ENCODE results near the gene SCGB1D2.

SCGB1D2 gene

DNA sequence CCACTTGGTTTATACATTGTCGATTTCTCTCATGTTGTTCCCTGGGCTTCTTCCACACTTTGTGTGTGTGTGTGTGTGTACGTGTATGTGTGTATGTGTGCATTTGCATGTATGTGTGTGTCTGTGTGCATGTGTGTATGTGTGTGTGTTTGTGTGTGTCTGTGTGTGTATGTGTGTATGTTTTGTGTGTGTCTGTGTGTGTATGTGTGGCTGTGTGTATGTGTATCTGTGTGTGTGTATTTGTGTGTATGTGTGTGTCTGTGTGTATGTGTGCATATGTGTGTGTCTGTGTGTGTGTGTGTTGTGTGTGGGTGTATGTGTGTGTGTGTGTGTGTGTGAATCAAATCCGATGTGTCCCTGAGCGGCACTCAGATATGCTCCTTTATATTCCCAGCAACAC lies 4.5 kb upstream of the SCGB1D2 start:
- TF ChIP-seq ZNF274 (IDR thresholded peaks at IDR 0.05; ENCODE audit: low read depth, low read length), result no peak

DNA sequence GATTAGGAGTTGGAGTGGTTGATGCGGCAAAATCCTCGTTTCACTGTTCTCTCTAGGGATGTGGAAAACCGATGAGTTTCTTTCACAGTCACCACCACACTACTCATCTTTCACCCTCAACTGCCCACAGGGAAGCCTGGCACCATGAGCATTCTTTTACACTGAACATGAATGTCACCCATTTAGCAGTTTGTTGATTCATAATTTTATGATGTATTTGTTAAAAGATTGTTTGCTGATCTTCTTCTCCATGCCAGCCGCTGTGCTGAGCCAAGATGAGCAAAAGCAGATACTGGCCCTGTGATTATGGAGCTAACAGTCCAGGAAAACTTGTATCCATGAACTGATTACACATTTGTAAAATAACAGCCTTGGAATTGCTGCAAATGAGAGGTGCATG lies 3.9 kb upstream of the SCGB1D2 start:
- H3K4me3 ChIP-seq (ENCODE audit: low read length), result no peak overlapping the region
- TF ChIP-seq ZNF274 (IDR thresholded peaks at IDR 0.05; ENCODE audit: low read depth, low read length), result no peak

More for the DNA sequence above, 4.5 kb upstream of the SCGB1D2 start:
- H3K4me3 ChIP-seq (ENCODE audit: low read length), result no peak overlapping the region

DNA sequence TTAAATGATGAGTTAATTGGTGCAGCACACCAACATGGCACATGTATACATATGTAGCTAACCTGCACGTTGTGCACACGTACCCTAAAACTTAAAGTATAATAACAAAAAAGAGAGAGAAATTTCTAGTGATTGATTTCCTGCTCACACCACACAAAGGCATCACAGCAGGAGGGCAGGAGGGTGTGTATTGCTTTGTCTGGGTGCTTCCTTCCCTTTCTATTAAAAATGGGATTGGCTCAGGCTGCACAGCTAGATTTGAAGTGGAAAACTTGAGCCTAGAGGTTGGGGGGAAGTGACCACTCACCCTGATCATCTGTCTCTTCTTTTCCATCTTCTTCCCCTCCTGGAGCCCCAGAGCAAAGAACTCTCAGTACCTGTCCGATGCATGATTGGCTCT lies 944 bp upstream of the SCGB1D2 start:
- no peak for TF ChIP-seq ZNF274 (IDR thresholded peaks at IDR 0.05; ENCODE audit: low read depth, low read length)
- no peak overlapping the region for H3K4me3 ChIP-seq (ENCODE audit: low read length)

DNA sequence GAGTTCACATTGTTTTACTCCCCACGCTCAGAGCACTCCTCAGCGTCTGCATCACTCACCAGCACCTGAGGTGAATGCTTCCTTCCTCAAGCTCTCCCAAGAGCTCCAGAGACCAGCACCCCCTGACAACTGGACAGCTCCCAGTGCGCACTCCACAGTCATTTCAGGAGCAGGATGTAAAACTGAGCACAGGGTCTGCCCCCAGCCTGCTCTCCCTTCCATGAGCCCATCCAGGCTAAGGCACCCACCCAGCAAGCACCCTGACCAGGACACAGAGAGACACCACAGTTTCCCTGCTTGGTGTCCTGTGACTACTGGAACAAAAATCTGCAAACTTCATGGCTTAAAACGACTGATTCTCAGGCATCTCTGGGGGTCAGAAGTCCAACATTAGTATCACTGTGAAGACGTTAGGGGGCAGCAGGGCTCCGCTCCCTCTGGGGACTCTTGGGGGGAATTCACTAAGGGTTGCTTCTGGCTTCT lies 3.3 kb downstream of the SCGB1D2 start:
- no peak for TF ChIP-seq ZNF274 (IDR thresholded peaks at IDR 0.05; ENCODE audit: low read depth, low read length)
- H3K4me3 ChIP-seq (ENCODE audit: low read length), result no peak overlapping the region

DNA sequence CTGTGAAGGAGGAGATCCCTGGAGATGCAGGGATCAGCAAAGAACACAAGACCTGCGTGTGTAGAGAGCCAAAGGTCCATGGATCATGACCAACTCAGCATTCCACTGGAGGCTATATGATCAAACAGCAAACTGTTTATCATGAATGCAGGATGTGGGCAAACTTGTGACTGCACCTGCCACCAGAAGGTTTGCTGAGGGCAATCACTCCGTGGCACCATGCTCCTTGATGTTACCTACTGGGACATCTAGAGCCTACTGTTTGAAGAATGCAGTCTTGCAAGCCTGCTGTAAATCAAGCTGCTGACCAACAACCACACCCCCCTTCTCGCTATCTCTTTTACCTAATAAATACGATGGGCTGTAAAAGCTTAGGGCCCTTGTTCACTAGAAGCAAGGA lies 9.7 kb downstream of the SCGB1D2 start:
- H3K4me3 ChIP-seq (ENCODE audit: low read length), result no peak overlapping the region
- TF ChIP-seq ZNF274 (IDR thresholded peaks at IDR 0.05; ENCODE audit: low read depth, low read length), result no peak

DNA sequence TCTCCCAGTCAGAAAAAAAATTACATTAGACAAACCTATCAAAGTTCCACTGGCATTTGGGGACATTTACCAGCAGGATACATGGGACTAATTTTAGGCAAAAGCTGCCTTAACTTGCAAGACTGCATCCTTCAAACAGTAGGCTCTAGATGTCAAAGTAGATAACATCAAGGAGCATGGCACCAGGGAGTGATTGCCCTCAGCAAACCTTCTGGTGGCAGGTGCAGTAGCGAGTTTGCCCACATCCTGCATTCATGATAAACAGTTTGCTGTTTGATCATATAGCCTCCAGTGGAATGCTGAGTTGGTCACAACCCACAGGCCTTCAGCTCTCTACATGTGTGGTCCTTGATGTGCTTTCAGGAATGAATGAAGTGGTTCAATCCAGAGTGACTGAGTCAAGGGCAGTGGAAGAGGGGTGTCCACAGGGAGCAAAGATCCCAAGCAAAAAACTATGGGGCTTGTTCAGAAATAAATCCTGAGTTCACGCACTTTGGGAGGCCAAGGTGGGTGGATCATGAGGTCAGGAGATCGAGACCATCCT lies 12.0 kb downstream of the SCGB1D2 start:
- no peak overlapping the region for H3K4me3 ChIP-seq (ENCODE audit: low read length)
- TF ChIP-seq ZNF274 (IDR thresholded peaks at IDR 0.05; ENCODE audit: low read depth, low read length), result no peak

DNA sequence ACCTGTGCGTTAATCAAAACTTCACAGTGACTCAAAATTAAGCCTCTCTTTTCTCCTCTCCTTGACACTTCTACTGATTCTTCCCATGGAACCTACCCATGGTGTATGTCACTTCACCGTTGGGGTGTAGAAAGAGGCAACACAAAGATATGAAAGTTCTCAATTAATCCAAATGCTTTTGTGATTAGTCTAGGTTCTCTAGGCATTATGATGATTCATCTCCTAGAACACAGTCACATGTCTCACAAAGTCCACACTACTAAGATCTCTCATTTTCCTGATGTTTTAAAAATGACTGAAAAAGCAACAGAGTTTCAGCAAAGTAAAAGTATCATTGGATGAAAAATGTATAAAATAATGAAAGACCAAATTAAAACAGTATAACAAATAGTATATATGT lies 14.2 kb downstream of the SCGB1D2 start:
- TF ChIP-seq ZNF274 (IDR thresholded peaks at IDR 0.05; ENCODE audit: low read depth, low read length), result no peak
- H3K4me3 ChIP-seq (ENCODE audit: low read length), result no peak overlapping the region

DNA sequence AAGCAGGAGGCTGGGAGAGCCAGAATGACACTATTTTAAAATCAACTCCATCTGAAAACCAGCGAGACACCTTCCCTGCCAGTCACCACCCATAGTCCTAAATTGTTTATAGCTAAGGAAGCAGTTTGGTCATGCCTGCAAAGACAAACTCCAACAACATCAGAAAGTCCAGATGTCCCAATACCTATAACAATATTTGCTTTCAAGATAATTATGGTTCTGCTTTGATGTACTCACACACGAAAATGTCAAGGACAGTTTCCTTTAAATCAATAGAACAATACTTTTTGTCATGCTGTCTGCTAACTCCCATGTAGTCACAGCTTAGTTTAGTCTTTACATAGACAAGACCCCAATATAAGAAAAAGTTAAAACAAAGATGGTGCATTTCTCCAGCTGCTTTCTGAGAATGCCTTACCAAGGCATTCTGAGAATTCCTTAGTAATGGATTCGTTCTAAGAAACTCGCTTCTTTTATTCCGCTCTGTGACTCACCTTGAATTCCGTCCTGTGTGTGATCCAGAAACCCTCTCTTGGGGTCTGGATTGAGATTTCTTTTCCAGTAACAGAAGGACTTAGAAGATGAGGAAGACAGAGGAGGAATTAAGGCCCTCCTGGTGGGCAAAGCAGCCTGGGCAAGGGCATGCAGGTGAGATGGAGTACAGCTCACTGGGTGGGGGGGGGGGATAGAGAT lies 18.4 kb downstream of the SCGB1D2 start:
- H3K4me3 ChIP-seq (ENCODE audit: low read length), result no peak overlapping the region
- no peak for TF ChIP-seq ZNF274 (IDR thresholded peaks at IDR 0.05; ENCODE audit: low read depth, low read length)

DNA sequence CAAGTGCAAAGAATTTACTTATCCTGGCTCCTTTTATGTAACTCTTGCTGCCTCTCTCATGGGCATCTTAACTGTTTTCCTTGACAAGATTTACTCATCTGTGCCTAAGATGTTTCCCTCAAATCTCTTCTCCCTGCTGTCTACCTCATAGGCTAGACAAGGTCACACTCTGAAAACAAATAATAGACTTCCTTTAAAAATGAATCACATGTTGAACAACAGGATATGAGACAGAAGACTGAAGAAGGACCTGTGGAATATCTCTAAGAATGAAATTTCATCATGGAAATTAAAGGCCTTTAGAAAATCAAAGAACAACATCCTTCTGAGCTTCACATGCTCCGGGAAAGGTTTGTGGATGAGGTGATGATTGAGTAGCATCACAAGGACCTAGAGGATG lies 22.0 kb downstream of the SCGB1D2 start:
- no peak for TF ChIP-seq ZNF274 (IDR thresholded peaks at IDR 0.05; ENCODE audit: low read depth, low read length)
- H3K4me3 ChIP-seq (ENCODE audit: low read length), result no peak overlapping the region

DNA sequence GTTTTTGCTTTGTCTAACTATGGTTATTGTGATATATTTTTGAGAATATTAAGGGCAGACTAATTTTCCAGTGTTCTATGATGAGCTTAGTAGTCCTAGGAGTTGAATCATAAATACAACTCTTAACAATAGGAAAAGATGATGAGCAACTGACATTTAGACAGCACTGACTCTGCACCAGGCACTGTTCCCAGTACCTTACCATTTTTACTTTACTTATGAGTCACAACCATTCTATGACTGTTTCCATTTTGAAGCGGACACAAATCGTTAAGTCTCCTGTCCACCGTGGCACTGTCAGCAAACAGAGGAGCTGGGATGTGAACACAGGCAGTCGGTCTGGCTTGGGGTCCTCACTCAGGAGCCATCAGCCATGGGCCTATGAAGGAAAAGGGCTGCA lies 24.5 kb downstream of the SCGB1D2 start:
- no peak overlapping the region for H3K4me3 ChIP-seq (ENCODE audit: low read length)
- no peak for TF ChIP-seq ZNF274 (IDR thresholded peaks at IDR 0.05; ENCODE audit: low read depth, low read length)

DNA sequence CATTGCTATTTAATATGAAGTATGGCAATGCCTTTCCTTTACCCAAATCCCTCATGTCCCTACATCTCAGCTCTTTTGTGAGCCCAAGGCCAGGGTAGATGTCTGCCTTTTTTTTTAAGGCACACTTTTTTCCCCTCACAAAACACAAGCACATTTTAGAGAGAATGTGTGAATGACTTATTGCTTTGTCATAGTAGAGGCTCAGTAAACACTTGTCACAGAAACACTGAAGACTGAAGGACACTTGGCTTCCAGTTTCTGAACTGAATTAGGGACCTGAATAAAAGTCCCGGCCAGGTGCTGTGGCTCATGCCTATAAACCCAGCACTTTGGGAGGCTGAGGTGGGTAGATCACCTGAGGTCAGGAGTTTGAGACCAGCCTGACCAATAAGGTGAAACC lies 25.0 kb downstream of the SCGB1D2 start:
- TF ChIP-seq ZNF274 (IDR thresholded peaks at IDR 0.05; ENCODE audit: low read depth, low read length), result no peak
- no peak overlapping the region for H3K4me3 ChIP-seq (ENCODE audit: low read length)

DNA sequence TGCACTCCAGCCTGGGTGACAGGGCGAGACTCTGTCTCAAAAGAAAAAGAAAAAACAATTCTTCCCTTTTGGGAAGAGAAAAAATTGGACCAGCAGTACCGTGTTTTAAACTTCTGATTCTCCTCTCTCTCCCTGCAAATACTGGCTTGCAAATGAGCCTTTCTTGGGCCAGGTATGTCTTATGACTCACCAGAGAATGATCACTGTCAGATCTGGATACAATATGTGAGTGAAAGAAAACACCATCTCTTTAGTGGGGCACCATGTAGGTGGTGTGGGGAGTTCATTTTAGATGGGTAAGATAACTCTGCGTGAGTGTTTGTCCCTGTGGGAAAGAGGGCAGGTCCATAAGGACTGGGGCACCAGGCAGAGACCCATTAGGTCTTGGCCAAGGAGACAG lies 25.5 kb downstream of the SCGB1D2 start:
- H3K4me3 ChIP-seq (ENCODE audit: low read length), result no peak overlapping the region
- no peak for TF ChIP-seq ZNF274 (IDR thresholded peaks at IDR 0.05; ENCODE audit: low read depth, low read length)

DNA sequence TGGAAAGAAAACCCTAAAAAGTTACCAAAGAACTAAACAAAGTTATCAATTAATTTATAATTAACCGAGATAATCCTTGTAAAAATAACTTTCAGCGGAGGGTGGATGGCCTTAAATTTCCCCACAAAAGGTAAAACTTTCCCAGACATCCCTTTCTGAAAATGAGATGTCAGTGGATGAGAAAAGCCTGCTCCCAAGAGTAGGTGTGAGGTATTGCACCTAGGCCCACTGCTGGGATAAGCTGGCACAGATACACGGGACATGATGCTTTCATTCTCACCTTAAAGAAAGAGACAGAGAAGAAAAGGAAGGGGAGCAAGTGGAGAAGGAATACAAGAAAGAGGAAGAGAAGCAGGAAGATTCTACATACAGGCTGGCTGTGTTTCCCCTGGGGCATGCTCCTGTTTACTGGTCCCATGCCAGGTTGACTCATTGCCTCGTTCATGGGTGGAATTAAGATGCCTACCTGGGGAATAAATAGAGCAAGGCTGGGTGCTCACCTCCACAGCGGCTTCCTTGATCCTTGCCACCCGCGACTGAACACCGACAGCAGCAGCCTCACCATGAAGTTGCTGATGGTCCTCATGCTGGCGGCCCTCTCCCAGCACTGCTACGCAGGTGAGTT lies 27.7 kb downstream of the SCGB1D2 start, which contains the start of gene SCGB2A2:
TSS of gene SCGB2A2 (plus strand) at position 505 of the 625 bp plus-strand sequence. CDS start at position 564, 59 bp downstream.
- no peak for TF ChIP-seq ZNF274 (IDR thresholded peaks at IDR 0.05; ENCODE audit: low read depth, low read length)
- no peak within 1 kb of the TSS for H3K4me3 ChIP-seq (ENCODE audit: low read length)

DNA sequence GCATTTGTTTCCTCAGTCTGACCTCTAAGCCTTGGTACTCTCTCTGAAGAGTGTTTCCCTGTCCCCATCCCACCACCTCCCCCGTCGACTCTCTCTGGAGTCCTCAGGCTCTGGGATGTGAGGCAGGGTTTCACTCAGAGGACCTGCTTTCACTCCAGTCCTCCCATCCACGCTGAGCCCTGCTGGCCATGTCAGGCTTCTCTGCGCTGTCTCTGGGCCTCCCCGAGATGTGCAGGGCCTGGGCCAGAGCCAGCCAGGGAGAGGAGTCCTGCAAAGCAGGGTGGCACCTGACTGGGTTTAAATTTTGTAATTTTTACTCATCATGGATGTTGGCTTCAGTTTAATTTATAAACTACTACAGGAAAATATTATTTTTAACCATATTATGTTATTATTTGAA lies 31.2 kb downstream of the SCGB1D2 start:
- H3K4me3 ChIP-seq (ENCODE audit: low read length), result no peak overlapping the region
- no peak for TF ChIP-seq ZNF274 (IDR thresholded peaks at IDR 0.05; ENCODE audit: low read depth, low read length)

DNA sequence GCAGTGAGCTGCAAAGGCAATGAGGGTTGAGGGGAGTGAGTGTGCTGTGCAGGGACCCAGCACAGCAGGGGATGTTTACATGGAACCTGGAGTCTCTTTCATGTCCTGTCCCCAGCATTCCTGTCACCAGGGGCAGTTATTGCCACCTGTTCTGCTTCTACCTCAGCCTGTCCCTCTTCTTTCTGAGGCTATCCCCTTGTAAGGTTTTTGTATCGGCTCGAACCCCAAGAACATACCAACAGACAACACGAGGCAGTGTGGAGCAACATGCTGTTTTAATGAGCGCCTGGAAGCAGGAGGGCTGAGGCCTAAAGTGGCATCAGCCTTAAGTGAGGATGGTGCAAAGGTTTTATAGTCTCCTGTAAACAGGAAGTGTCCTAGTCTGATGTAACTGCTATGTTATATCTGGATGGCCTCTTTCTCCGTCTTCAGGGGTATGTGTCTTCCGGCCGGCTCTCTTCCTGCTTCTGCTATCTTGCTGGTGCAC lies 31.8 kb downstream of the SCGB1D2 start:
- H3K4me3 ChIP-seq (ENCODE audit: low read length), result no peak overlapping the region
- no peak for TF ChIP-seq ZNF274 (IDR thresholded peaks at IDR 0.05; ENCODE audit: low read depth, low read length)
